AG09319 (cell line): ENCODE results near the gene EPB41L3.
"Not testable (repeated sequence)": the region's sequence is repeated elsewhere in the genome, so short reads cannot be mapped to it uniquely, and the experiment has no call there.

Experiments
- DNase-seq: peaks from one replicate; pipeline ENCODE4 v3.0.0-alpha.2; 2010; ENCODE audit warnings: low read depth; ENCODE audit errors: extremely low read depth
- CTCF ChIP-seq: IDR thresholded peaks from 2 replicates; pipeline ENCODE4 v1.5.1; 2011; ENCODE audit warnings: low read depth, mild to moderate bottlenecking, inconsistent platforms, low read length, moderate library complexity

EPB41L3 gene

GRCh38 chr18:5496305-5496704, 47.5 kb downstream of the EPB41L3 start:
- no peak for TF ChIP-seq CTCF
- no peak for DNase-seq

- no peak for DNase-seq
- TF ChIP-seq CTCF: no peak
These were observed 52.9 kb downstream of the EPB41L3 start for GRCh38 chr18:5490753-5491480.

- no peak for DNase-seq
- TF ChIP-seq CTCF: no peak
These were observed 55.0 kb downstream of the EPB41L3 start for GRCh38 chr18:5488844-5489243.

GRCh38 chr18:5488044-5488443, 55.8 kb downstream of the EPB41L3 start:
- not testable (repeated sequence) for DNase-seq

GRCh38 chr18:5484526-5484925, 59.3 kb downstream of the EPB41L3 start:
- no peak for DNase-seq
- TF ChIP-seq CTCF: no peak

- no peak for DNase-seq
These were observed 62.2 kb downstream of the EPB41L3 start for GRCh38 chr18:5481621-5482020.

GRCh38 chr18:5478261-5478660, 65.5 kb downstream of the EPB41L3 start:
- DNase-seq: no peak
- TF ChIP-seq CTCF: no peak

More at GRCh38 chr18:5481621-5482020, 62.2 kb downstream of the EPB41L3 start:
- no peak for TF ChIP-seq CTCF
